K562 (cell line): ENCODE results near the gene TMEM248. TPM values are rescaled to one million over a fixed set of nuclear protein-coding genes. Genes with fewer than 3 reads are reported as not detected.

Experiments
- COPS2 ChIP-seq: fragments of 450-650 bp; conservative IDR thresholded peaks from 2 replicates; pipeline ENCODE4 v1.6.1; 2016; ENCODE audit warnings: mild to moderate bottlenecking, moderate library complexity
- DDX20 ChIP-seq: fragments of 450-650 bp; IDR thresholded peaks from 2 replicates; pipeline ENCODE4 v1.6.1; 2016; ENCODE audit warnings: missing genetic modification characterization, low read depth, mild to moderate bottlenecking, missing compliant biosample characterization, moderate library complexity
- E2F3 ChIP-seq: fragments of 250-450 bp; sonication (Bioruptor Pico); IDR thresholded peaks from 2 replicates; pipeline ENCODE4 v1.4.0; 2020; ENCODE audit warnings: mild to moderate bottlenecking
- EGR1 ChIP-seq: fragments of 450-650 bp; conservative IDR thresholded peaks from 2 replicates; pipeline ENCODE4 v1.6.1; 2017; ENCODE audit warnings: mild to moderate bottlenecking
- ESRRA ChIP-seq: fragments of 450-650 bp; IDR thresholded peaks from 2 replicates; pipeline ENCODE4 v1.6.1; 2014; ENCODE audit warnings: low read depth, mild to moderate bottlenecking, moderate library complexity, borderline replicate concordance
- FOXA1 ChIP-seq: fragments of 450-650 bp; IDR thresholded peaks from 2 replicates; pipeline ENCODE4 v1.6.1; 2016; ENCODE audit warnings: mild to moderate bottlenecking, borderline replicate concordance
- GATA2 ChIP-seq: sonication (generic); formaldehyde crosslinking; IDR thresholded peaks from 2 replicates; pipeline ENCODE4 v1.4.0; 2020; ENCODE audit warnings: mild to moderate bottlenecking, missing genetic modification reagents
- HDAC1 ChIP-seq, 2 experiments: fragments of 450-650 bp; IDR thresholded peaks; 2 replicates each; pipeline ENCODE4 v1.6.1; 2016 to 2017; ENCODE audit warnings: inconsistent platforms in 1 of 2, mild to moderate bottlenecking in 1 of 2, moderate library complexity in 1 of 2
- HDAC6 ChIP-seq: IDR thresholded peaks from 2 replicates; pipeline ENCODE4 v1.6.1; 2012; ENCODE audit warnings: low read depth, mild to moderate bottlenecking, control low read depth, inconsistent platforms, low read length, moderate library complexity
- LARP7 ChIP-seq: fragments of 450-650 bp; IDR thresholded peaks from 2 replicates; pipeline ENCODE4 v1.6.1; 2016
- PRMT5 ChIP-seq: sonication (generic); formaldehyde crosslinking; IDR thresholded peaks from 2 replicates; pipeline ENCODE4 v1.5.0; 2020; ENCODE audit warnings: missing genetic modification reagents
- SMARCA4 ChIP-seq: fragments of 450-650 bp; IDR thresholded peaks from 2 replicates; pipeline ENCODE4 v1.6.1; 2016
- STAG1 ChIP-seq: sonication (generic); formaldehyde crosslinking; IDR thresholded peaks from 2 replicates; pipeline ENCODE4 v1.5.0; 2020; ENCODE audit warnings: missing genetic modification reagents, borderline replicate concordance
- TEAD2 ChIP-seq: fragments of 450-650 bp; IDR thresholded peaks from 2 replicates; pipeline ENCODE4 v1.6.1; 2016; ENCODE audit warnings: missing genetic modification characterization, control low read depth, missing compliant biosample characterization
- ZNF134 ChIP-seq: fragments of 250-450 bp; sonication (Bioruptor Pico); conservative IDR thresholded peaks from 2 replicates; pipeline ENCODE4 v1.4.0; 2020
- ZNF143 ChIP-seq: sonication (generic); formaldehyde crosslinking; IDR thresholded peaks from 2 replicates; pipeline ENCODE4 v1.9.0; 2022; ENCODE audit warnings: mild to moderate bottlenecking, missing genetic modification reagents
- ZNF175 ChIP-seq: fragments of 200-800 bp; sonication (Bioruptor generic); IDR thresholded peaks from 2 replicates; pipeline ENCODE4 v1.6.1; 2016; ENCODE audit warnings: low read depth, mild to moderate bottlenecking, missing genetic modification characterization, missing compliant biosample characterization
- ZNF354B ChIP-seq: fragments of 250-450 bp; sonication (Bioruptor Pico); IDR thresholded peaks from 2 replicates; pipeline ENCODE4 v1.4.0; 2020
- ZNF586 ChIP-seq: fragments of 450-650 bp; formaldehyde crosslinking; conservative IDR thresholded peaks from 2 replicates; pipeline ENCODE4 v1.4.0; 2020; ENCODE audit warnings: mild to moderate bottlenecking, moderate library complexity
- ZSCAN32 ChIP-seq: fragments of 450-650 bp; formaldehyde crosslinking; IDR thresholded peaks from 2 replicates; pipeline ENCODE4 v1.4.0; 2020; ENCODE audit warnings: mild to moderate bottlenecking, moderate library complexity
- polyA plus RNA-seq, 8 experiments: library from polyadenylated mRNA; depleted of rRNA in 4 of 8; stranded (reverse) in 5 of 8; unstranded in 3 of 8; fragments of >200 nt; fragmentation: Nextera tagmentation in 2 of 8; fragmentation: Illumina TruSeq in 1 of 8; extraction: Ambion mirVana in 2 of 8; extraction: Trizol in 1 of 8; gene quantifications; 2 replicates each; pipeline versions ENCODE4 v1.2.1 to v1.2.3, GENCODE V29; 2011 to 2014; ENCODE audit warnings: inconsistent platforms in 1 of 8, missing spikeins in 1 of 8
- total RNA-seq, 7 experiments: library from RNA; depleted of rRNA in 6 of 7; stranded (reverse); fragments of >200 nt in 6 of 7; fragmentation: Illumina TruSeq in 2 of 7; extraction: Trizol in 2 of 7; gene quantifications; 2 replicates each; pipeline versions ENCODE4 v1.2.1 to v1.2.3, GENCODE V29; 2011 to 2021; ENCODE audit warnings: low replicate concordance in 1 of 7
- TF ChIP-seq, protein P1 (sequence below): fragments of 250-450 bp; sonication (Bioruptor Pico); IDR thresholded peaks from 2 replicates; pipeline ENCODE4 v1.8.0; 2021; ENCODE audit warnings: moderate library complexity, mild to moderate bottlenecking, inconsistent platforms
- TF ChIP-seq, protein P2 (sequence below): fragments of 450-650 bp; IDR thresholded peaks from 2 replicates; pipeline ENCODE4 v1.6.1; 2016; ENCODE audit warnings: borderline replicate concordance
- TF ChIP-seq, protein P3 (sequence below): fragments of 450-650 bp; conservative IDR thresholded peaks from 2 replicates; pipeline ENCODE4 v1.6.1; 2016; ENCODE audit warnings: missing genetic modification characterization, low read depth, mild to moderate bottlenecking, missing compliant biosample characterization, moderate library complexity
- TF ChIP-seq, protein P4 (sequence below), 3 experiments: IDR thresholded peaks in 2 of 3; conservative IDR thresholded peaks in 1 of 3; 2 replicates each; pipeline ENCODE4 v1.5.1; 2011 to 2012; ENCODE audit warnings: low read length in 3 of 3, mild to moderate bottlenecking in 3 of 3, control low read depth in 2 of 3, improper control_type of control experiment in 1 of 3, inconsistent platforms in 1 of 3, low read depth in 1 of 3, mixed read lengths in 1 of 3, moderate library complexity in 1 of 3; ENCODE audit not compliant: insufficient read depth in 2 of 3

The TMEM248 gene
- total and polyA plus RNA-seq, 9 of the 15 experiments (the other 6 are each of a cell fraction or from before 2014, with no cell fraction given) = 6.3 to 132 (median 64.4) TPM

DNA sequence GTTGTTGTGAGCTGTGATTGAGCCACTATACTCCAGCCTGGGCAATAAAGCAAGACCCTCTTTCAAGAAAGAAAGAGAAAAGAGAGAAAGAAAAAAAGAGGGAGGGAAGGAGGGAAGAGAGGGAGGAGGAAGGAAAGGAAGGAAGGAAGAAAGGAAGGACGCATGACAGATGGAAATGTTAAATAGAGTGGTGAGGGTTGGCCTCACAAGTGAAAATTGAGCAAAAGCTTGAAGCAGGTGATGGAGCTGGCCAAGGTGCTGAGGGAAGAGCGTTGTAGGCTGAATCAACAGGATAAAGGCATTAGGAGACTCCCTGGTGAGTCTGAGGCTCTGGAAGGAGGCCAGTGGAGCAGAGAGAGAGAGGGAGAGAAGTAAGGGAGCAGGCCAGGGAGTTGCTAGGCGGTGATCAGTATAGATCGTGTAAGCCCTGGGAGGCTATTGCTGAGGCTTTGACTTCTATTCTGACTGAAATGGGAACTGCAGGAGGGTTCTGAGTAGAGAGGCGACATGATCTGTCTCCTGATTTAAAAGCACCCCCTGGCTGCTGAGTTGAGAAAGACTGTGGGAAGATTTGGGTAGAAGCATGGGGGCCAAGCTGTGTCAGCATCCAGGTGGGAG is 26.5 kb upstream of the TMEM248 start (continued):
- TF ChIP-seq DDX20 (tag) = no peak
- no peak for TF ChIP-seq TEAD2 (tag)
- TF ChIP-seq FOXA1 = no peak
- no peak for TF ChIP-seq ZNF143 (CRISPR knock-in tag)
- TF ChIP-seq ZSCAN32 (CRISPR knock-in tag) = no peak
- TF ChIP-seq HDAC6 = no peak
- TF ChIP-seq GATA2 (CRISPR knock-in tag) = no peak
- no peak for TF ChIP-seq ESRRA
- TF ChIP-seq ZNF354B (CRISPR knock-in tag) = no peak
- TF ChIP-seq PRMT5 (CRISPR knock-in tag) = no peak
- TF ChIP-seq E2F3 (CRISPR knock-in tag) = no peak
- TF ChIP-seq EGR1 = no peak
- TF ChIP-seq ZNF586 = no peak
- TF ChIP-seq COPS2 = no peak
- TF ChIP-seq ZNF175 (CRISPR knock-in tag) = no peak
- TF ChIP-seq ZNF134 = no peak
- TF ChIP-seq HDAC1 (IDR thresholded peaks at IDR 0.05) = peak in 1 of 2 experiments; percentile 67; a peak in 2 of 4 replicates
- TF ChIP-seq, protein P1, sequence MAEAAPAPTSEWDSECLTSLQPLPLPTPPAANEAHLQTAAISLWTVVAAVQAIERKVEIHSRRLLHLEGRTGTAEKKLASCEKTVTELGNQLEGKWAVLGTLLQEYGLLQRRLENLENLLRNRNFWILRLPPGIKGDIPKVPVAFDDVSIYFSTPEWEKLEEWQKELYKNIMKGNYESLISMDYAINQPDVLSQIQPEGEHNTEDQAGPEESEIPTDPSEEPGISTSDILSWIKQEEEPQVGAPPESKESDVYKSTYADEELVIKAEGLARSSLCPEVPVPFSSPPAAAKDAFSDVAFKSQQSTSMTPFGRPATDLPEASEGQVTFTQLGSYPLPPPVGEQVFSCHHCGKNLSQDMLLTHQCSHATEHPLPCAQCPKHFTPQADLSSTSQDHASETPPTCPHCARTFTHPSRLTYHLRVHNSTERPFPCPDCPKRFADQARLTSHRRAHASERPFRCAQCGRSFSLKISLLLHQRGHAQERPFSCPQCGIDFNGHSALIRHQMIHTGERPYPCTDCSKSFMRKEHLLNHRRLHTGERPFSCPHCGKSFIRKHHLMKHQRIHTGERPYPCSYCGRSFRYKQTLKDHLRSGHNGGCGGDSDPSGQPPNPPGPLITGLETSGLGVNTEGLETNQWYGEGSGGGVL (CRISPR knock-in tag) = no peak
- TF ChIP-seq STAG1 (CRISPR knock-in tag) = peak; percentile 19; the same call in 1 of the 2 replicates
- peak; percentile 61; the same call in 1 of the 2 replicates for TF ChIP-seq LARP7
- TF ChIP-seq SMARCA4 = 0 out of 2 replicates have a peak, but pooled peaks have one; percentile 12
- TF ChIP-seq, protein P2, sequence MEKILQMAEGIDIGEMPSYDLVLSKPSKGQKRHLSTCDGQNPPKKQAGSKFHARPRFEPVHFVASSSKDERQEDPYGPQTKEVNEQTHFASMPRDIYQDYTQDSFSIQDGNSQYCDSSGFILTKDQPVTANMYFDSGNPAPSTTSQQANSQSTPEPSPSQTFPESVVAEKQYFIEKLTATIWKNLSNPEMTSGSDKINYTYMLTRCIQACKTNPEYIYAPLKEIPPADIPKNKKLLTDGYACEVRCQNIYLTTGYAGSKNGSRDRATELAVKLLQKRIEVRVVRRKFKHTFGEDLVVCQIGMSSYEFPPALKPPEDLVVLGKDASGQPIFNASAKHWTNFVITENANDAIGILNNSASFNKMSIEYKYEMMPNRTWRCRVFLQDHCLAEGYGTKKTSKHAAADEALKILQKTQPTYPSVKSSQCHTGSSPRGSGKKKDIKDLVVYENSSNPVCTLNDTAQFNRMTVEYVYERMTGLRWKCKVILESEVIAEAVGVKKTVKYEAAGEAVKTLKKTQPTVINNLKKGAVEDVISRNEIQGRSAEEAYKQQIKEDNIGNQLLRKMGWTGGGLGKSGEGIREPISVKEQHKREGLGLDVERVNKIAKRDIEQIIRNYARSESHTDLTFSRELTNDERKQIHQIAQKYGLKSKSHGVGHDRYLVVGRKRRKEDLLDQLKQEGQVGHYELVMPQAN = 0 out of 2 replicates have a peak, but pooled peaks have one; percentile 47
- TF ChIP-seq, protein P3, sequence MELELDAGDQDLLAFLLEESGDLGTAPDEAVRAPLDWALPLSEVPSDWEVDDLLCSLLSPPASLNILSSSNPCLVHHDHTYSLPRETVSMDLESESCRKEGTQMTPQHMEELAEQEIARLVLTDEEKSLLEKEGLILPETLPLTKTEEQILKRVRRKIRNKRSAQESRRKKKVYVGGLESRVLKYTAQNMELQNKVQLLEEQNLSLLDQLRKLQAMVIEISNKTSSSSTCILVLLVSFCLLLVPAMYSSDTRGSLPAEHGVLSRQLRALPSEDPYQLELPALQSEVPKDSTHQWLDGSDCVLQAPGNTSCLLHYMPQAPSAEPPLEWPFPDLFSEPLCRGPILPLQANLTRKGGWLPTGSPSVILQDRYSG (tag) = peak; percentile 54; the same call in 1 of the 2 replicates
- TF ChIP-seq, protein P4, sequence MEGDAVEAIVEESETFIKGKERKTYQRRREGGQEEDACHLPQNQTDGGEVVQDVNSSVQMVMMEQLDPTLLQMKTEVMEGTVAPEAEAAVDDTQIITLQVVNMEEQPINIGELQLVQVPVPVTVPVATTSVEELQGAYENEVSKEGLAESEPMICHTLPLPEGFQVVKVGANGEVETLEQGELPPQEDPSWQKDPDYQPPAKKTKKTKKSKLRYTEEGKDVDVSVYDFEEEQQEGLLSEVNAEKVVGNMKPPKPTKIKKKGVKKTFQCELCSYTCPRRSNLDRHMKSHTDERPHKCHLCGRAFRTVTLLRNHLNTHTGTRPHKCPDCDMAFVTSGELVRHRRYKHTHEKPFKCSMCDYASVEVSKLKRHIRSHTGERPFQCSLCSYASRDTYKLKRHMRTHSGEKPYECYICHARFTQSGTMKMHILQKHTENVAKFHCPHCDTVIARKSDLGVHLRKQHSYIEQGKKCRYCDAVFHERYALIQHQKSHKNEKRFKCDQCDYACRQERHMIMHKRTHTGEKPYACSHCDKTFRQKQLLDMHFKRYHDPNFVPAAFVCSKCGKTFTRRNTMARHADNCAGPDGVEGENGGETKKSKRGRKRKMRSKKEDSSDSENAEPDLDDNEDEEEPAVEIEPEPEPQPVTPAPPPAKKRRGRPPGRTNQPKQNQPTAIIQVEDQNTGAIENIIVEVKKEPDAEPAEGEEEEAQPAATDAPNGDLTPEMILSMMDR (IDR thresholded peaks at IDR 0.05 in 2 of 3, conservative IDR thresholded peaks at IDR 0.05 in 1 of 3; ENCODE audit: insufficient read depth in 2 of 3, low read depth in 1 of 3, low read length in 3 of 3) = peak; percentile 47 to 58 (median 52)
